Adrenal gland (tissue), 5 donors: Measurements from ENCODE around the gene BABAM2.

Experiments used
- CTCF ChIP-seq, 6 experiments: fragments of 450-650 bp in 4 of 6; fragments of 200-600 bp in 2 of 6; sonication (generic) in 1 of 6; IDR thresholded peaks; 1 replicate in 5 of 6; 2 replicates in 1 of 6; pipeline versions ENCODE4 v1.5.1 to v1.8.0; 2016 to 2021; ENCODE audit warnings: antibody characterized with exemption in 6 of 6, mild to moderate bottlenecking in 2 of 6, moderate library complexity in 1 of 6
- POLR2A ChIP-seq, 2 donors: fragments of 450-650 bp; IDR thresholded peaks; one replicate each; pipeline ENCODE4 v1.6.1; 2017; ENCODE audit warnings: antibody characterized with exemption in 2 of 2, mild to moderate bottlenecking in 2 of 2, moderate library complexity in 1 of 2
- donor health status: DM: no; HTN: no; CAD: no.

GRCh38 chr2:27915191-27915590 is 24.7 kb downstream of the BABAM2 start:
- TF ChIP-seq POLR2A (IDR thresholded peaks at IDR 0.05) (peak in 1 of 2 donors; percentile 54), CTCF (IDR thresholded peaks at IDR 0.05) (no peak)
